GM12878 (cell line): Measurements from ENCODE around the gene PGAM2. TPM values are rescaled to one million over a fixed set of nuclear protein-coding genes. Genes with fewer than 3 reads are reported as not detected.

Experiments used
- ATAC-seq: fragments of 200-7000 bp; cut with Tn5 transposase; 3 replicates; pipeline ENCODE4 v1.9.1; 2020; ENCODE audit warnings: mild to moderate bottlenecking, moderate library complexity
- BruUV-seq: library from RNA; stranded (reverse); fragments of 400-500 nt; replicated peaks from 2 replicates; lab custom pipeline; 2021; lab: Mats Ljungman, UMichigan
- CTCF ChIA-PET: fragments of 300-600 bp; sonication (Branson Sonifier 250); formaldehyde crosslinking; extraction: SDS; loops from one replicate; lab custom pipeline; 2021; ENCODE audit warnings: inconsistent platforms; lab: Yijun Ruan, JAX
- POLR2A ChIA-PET: fragments of 350-600 bp; formaldehyde crosslinking; extraction: SDS; loops from one replicate; lab custom pipeline; 2021; ENCODE audit warnings: inconsistent platforms; lab: Charles Lee
- RAD21 ChIA-PET: fragments of 300-600 bp; sonication (Branson Sonifier 250); formaldehyde crosslinking; loops from one replicate; lab custom pipeline; 2023; ENCODE audit warnings: antibody characterized with exemption; ENCODE audit not compliant: unreplicated experiment; lab: Charles Lee
- SMC1A ChIA-PET: fragments of 300-600 bp; sonication (Branson Sonifier 250); formaldehyde crosslinking; loops from one replicate; lab custom pipeline; 2023; ENCODE audit not compliant: unreplicated experiment, uncharacterized antibody; lab: Charles Lee
- DNase-seq: peaks from one replicate; pipeline ENCODE4 v3.0.0-alpha.2; 2011; ENCODE audit warnings: low read depth, low spot score
- FAIRE-seq: peaks from 3 replicates; lab custom pipeline; 2011; peaks lifted over from hg19 to GRCh38; lab: Jason Lieb, UNC
- H2AFZ ChIP-seq: 2 replicates; pipeline ENCODE4 v1.6.0; 2011; ENCODE audit warnings: low read depth, low read length, control low read depth; ENCODE audit not compliant: control insufficient read depth
- H3K27ac ChIP-seq: 2 replicates; pipeline ENCODE4 v1.5.1; 2011; ENCODE audit warnings: control low read depth; ENCODE audit not compliant: control insufficient read depth, insufficient read depth
- H3K27me3 ChIP-seq, 2 experiments: replicated peaks in 1 of 2; 2 replicates each; pipeline versions ENCODE4 v1.6.0 to v1.6.1; 2011; ENCODE audit warnings: low read length in 1 of 2; ENCODE audit not compliant: control insufficient read depth in 2 of 2, insufficient read depth in 2 of 2
- H3K36me3 ChIP-seq, 2 experiments: 2 replicates each; pipeline ENCODE4 v1.5.1; 2011; ENCODE audit warnings: low read length in 1 of 2; ENCODE audit not compliant: control insufficient read depth in 2 of 2, insufficient read depth in 2 of 2
- H3K4me1 ChIP-seq: 2 replicates; pipeline ENCODE4 v1.6.1; 2011; ENCODE audit warnings: mild to moderate bottlenecking, low read length, moderate library complexity, mixed read lengths; ENCODE audit not compliant: control insufficient read depth, insufficient read depth
- H3K4me2 ChIP-seq: 2 replicates; pipeline ENCODE4 v1.6.0; 2011; ENCODE audit warnings: control low read depth; ENCODE audit not compliant: control insufficient read depth, insufficient read depth
- H3K4me3 ChIP-seq: fragments of 200-600 bp; sonication (generic); 2 replicates; pipeline ENCODE4 v1.5.1; 2016
- H3K79me2 ChIP-seq: 2 replicates; pipeline ENCODE4 v1.6.0; 2011; ENCODE audit warnings: low read length; ENCODE audit not compliant: control insufficient read depth, insufficient read depth
- H3K9ac ChIP-seq: 2 replicates; pipeline ENCODE4 v1.8.0; 2011; ENCODE audit warnings: low read length, control low read depth, mixed read lengths; ENCODE audit not compliant: control insufficient read depth, insufficient read depth
- H3K9me3 ChIP-seq: replicated peaks from 3 replicates; pipeline ENCODE4 v1.5.1; 2011; ENCODE audit warnings: mild to moderate bottlenecking, low read length; ENCODE audit not compliant: control insufficient read depth, insufficient read depth
- H4K20me1 ChIP-seq: 2 replicates; pipeline ENCODE4 v1.6.0; 2011; ENCODE audit not compliant: control insufficient read depth, insufficient read depth
- ATF2 ChIP-seq: IDR thresholded peaks from 2 replicates; pipeline ENCODE4 v1.6.1; 2012; ENCODE audit warnings: low read length, inconsistent platforms
- BHLHE40 ChIP-seq, 2 experiments: fragments of 450-650 bp in 1 of 2; IDR thresholded peaks; 2 replicates each; pipeline ENCODE4 v1.6.1; 2011 to 2017; ENCODE audit warnings: low read depth in 2 of 2, borderline replicate concordance in 1 of 2, improper control_type of control experiment in 1 of 2, low read length in 1 of 2, mild to moderate bottlenecking in 1 of 2
- BMI1 ChIP-seq: fragments of 450-650 bp; IDR thresholded peaks from 2 replicates; pipeline ENCODE4 v1.6.1; 2016; ENCODE audit warnings: mild to moderate bottlenecking, moderate library complexity, borderline replicate concordance
- FOS ChIP-seq: IDR thresholded peaks from 3 replicates; pipeline ENCODE4 v1.6.1; 2011; ENCODE audit warnings: borderline replicate concordance; ENCODE audit not compliant: insufficient read length; ENCODE audit errors: extremely low read depth
- FOXM1 ChIP-seq: IDR thresholded peaks from 2 replicates; pipeline ENCODE4 v1.6.1; 2012; ENCODE audit warnings: low read depth, mild to moderate bottlenecking, inconsistent platforms, low read length, moderate library complexity
- IKZF1 ChIP-seq: fragments of 450-650 bp; conservative IDR thresholded peaks from 2 replicates; pipeline ENCODE4 v1.6.1; 2017; ENCODE audit warnings: antibody characterized with exemption, mild to moderate bottlenecking
- NFYB ChIP-seq: IDR thresholded peaks from 2 replicates; pipeline ENCODE4 v1.6.1; 2011; ENCODE audit warnings: low read depth, mild to moderate bottlenecking, low read length, improper control_type of control experiment, moderate library complexity; ENCODE audit not compliant: insufficient read depth
- NR2C1 ChIP-seq: fragments of 450-650 bp; IDR thresholded peaks from 2 replicates; pipeline ENCODE4 v1.6.1; 2017; ENCODE audit warnings: antibody characterized with exemption, mild to moderate bottlenecking, moderate library complexity
- NRF1 ChIP-seq: conservative IDR thresholded peaks from 2 replicates; pipeline ENCODE4 v1.6.1; 2011; ENCODE audit warnings: mild to moderate bottlenecking, low read depth, low read length, improper control_type of control experiment
- PAX8 ChIP-seq: fragments of 450-650 bp; IDR thresholded peaks from 2 replicates; pipeline ENCODE4 v1.6.1; 2017; ENCODE audit warnings: mild to moderate bottlenecking, moderate library complexity
- RAD21 ChIP-seq: IDR thresholded peaks from 2 replicates; pipeline ENCODE4 v1.6.1; 2011; ENCODE audit warnings: mild to moderate bottlenecking, low read depth, low read length, moderate library complexity; ENCODE audit not compliant: insufficient read depth
- RFX5 ChIP-seq: IDR thresholded peaks from 2 replicates; pipeline ENCODE4 v1.6.1; 2011; ENCODE audit warnings: low read depth, low read length, improper control_type of control experiment
- SMC3 ChIP-seq: IDR thresholded peaks from 2 replicates; pipeline ENCODE4 v1.6.1; 2011; ENCODE audit warnings: low read length, improper control_type of control experiment, borderline replicate concordance
- SREBF2 ChIP-seq: IDR thresholded peaks from 2 replicates; pipeline ENCODE4 v1.6.1; 2012; ENCODE audit warnings: mild to moderate bottlenecking, low read length
- TCF12 ChIP-seq: IDR thresholded peaks from 2 replicates; pipeline ENCODE4 v1.6.1; 2011; ENCODE audit warnings: low read depth, mild to moderate bottlenecking, low read length
- ZNF217 ChIP-seq: fragments of 450-650 bp; IDR thresholded peaks from 2 replicates; pipeline ENCODE4 v1.6.1; 2017; ENCODE audit warnings: antibody characterized with exemption, mild to moderate bottlenecking
- ZNF24 ChIP-seq: fragments of 450-650 bp; IDR thresholded peaks from 2 replicates; pipeline ENCODE4 v1.6.1; 2017; ENCODE audit warnings: antibody characterized with exemption, mild to moderate bottlenecking
- WGBS: methylation state at CpG from one replicate; pipeline ENCODE4 v1.1.6; 2016; ENCODE audit warnings: low lambda C conversion rate; ENCODE audit not compliant: insufficient replicate concordance, insufficient coverage; ENCODE audit errors: missing lambda C conversion rate; 5-methylcytosine and 5-hydroxymethylcytosine counted together
- in situ Hi-C: fragments of 300-500 bp; cut with MboI; formaldehyde crosslinking; loops from 9 replicates; pipeline ENCODE4 v1.14.3; 2018; ENCODE audit warnings: mixed read lengths
- intact Hi-C: fragments of 100-400 bp; cut with micrococcal nuclease; formaldehyde crosslinking; loops from one replicate; pipeline ENCODE4 v1.14.2; 2022; ENCODE audit not compliant: unreplicated experiment
- polyA plus RNA-seq, 11 experiments: library from polyadenylated mRNA; depleted of rRNA in 4 of 11; unstranded in 6 of 11; stranded (reverse) in 5 of 11; fragments of >200 nt; fragmentation: Nextera tagmentation in 4 of 11; fragmentation: Illumina TruSeq in 1 of 11; extraction: Ambion mirVana in 4 of 11; extraction: Trizol in 1 of 11; gene quantifications; 1 replicate in 1 of 11; 2 replicates in 10 of 11; pipeline versions ENCODE4 v1.2.1 to v1.2.3, GENCODE V29; 2011 to 2016; ENCODE audit warnings: inconsistent platforms in 2 of 11, missing spikeins in 2 of 11, low read depth in 1 of 11
- total RNA-seq, 4 experiments: library from RNA; depleted of rRNA in 3 of 4; stranded (reverse); fragments of >200 nt in 3 of 4; fragmentation: Illumina TruSeq in 1 of 4; extraction: Trizol in 1 of 4; gene quantifications; 2 replicates each; pipeline versions ENCODE4 v1.2.1 to v1.2.3, GENCODE V29; 2013 to 2021

Gene PGAM2
- total and polyA plus RNA-seq, 10 of the 15 experiments (the other 5 are each of a cell fraction or from before 2014, with no cell fraction given): not detected

- no peak for TF ChIP-seq BHLHE40 (IDR thresholded peaks at IDR 0.05; ENCODE audit: borderline replicate concordance in 1 of 2, low read depth in 2 of 2, low read length in 1 of 2)
- no peak for TF ChIP-seq ZNF217
These were observed 29.7 kb upstream of the PGAM2 start (continued) for GRCh38 chr7:44094883-44095592.

GRCh38 chr7:44094365-44094764 lies 29.0 kb upstream of the PGAM2 start:
- no peak for FAIRE-seq
- POLR2A ChIA-PET: interaction anchor here (1.1 kb wide), 1 partner anchor 9 kb away, joined by 8 read pairs; no protein-coding TSS in a partner anchor
- H3K9me3 ChIP-seq: no peaks in the 10 kb centered on the region
- in situ Hi-C loops: no loop called here
- RAD21 ChIA-PET: no interaction called here
- no peaks in the 10 kb centered on the region for H3K27me3 ChIP-seq
- H3K4me1 ChIP-seq: peaks cover 14% of the 10 kb centered on the region
- no peak overlapping the region for H3K9ac ChIP-seq
- SMC1A ChIA-PET: no interaction called here
- WGBS: 35% methylated on average over 2 of the region's 2 CpGs
- no peak overlapping the region for H3K27ac ChIP-seq
- intact Hi-C loops: no loop called here
- no TSS peak for BruUV-seq
- H2AFZ ChIP-seq: no peak overlapping the region
- CTCF ChIA-PET: no interaction called here
- ATAC-seq: no peak
- H4K20me1 ChIP-seq: no peaks in the 10 kb centered on the region
- no peak for DNase-seq
- H3K36me3 ChIP-seq: no peaks in the 10 kb centered on the region
- TF ChIP-seq ATF2 (no peak), NRF1 (no peak), FOS (no peak), TCF12 (no peak), NR2C1 (no peak), NFYB (no peak), ZNF24 (no peak), RAD21 (no peak), SMC3 (no peak), IKZF1 (no peak), FOXM1 (no peak), PAX8 (no peak), BMI1 (no peak), RFX5 (no peak), SREBF2 (no peak)
- no peak overlapping the region for H3K4me2 ChIP-seq
- no peak overlapping the region for H3K4me3 ChIP-seq
- H3K79me2 ChIP-seq: no peaks in the 10 kb centered on the region
